HepG2 (cell line): ENCODE measurements around the gene XKR7. TPM values are rescaled to one million over a fixed set of nuclear protein-coding genes. Genes with fewer than 3 reads are reported as not detected.

ENCODE experiments used
- ATAC-seq: fragments of 200-7000 bp; cut with Tn5 transposase; 3 replicates; pipeline ENCODE4 v1.9.1; 2020; ENCODE audit warnings: mild to moderate bottlenecking, moderate library complexity
- BruUV-seq: library from RNA; stranded (reverse); fragments of 400-500 nt; replicated peaks from 2 replicates; lab custom pipeline; 2021; lab: Mats Ljungman, UMichigan
- CTCF ChIA-PET: fragments of 300-600 bp; formaldehyde crosslinking; extraction: SDS; loops from one replicate; lab custom pipeline; 2021; ENCODE audit warnings: low total read pairs, inconsistent platforms, low intra/inter-chr PET ratio; lab: Yijun Ruan, JAX
- POLR2A ChIA-PET: fragments of 350-600 bp; sonication (Branson Sonifier 250); formaldehyde crosslinking; loops from one replicate; lab custom pipeline; 2020; ENCODE audit warnings: antibody characterized with exemption, inconsistent platforms; lab: Yijun Ruan, JAX
- DNase-seq: peaks from one replicate; pipeline ENCODE4 v3.0.0-alpha.2; 2015; ENCODE audit warnings: low spot score
- FAIRE-seq: peaks from 3 replicates; lab custom pipeline; 2011; peaks lifted over from hg19 to GRCh38; lab: Jason Lieb, UNC
- H2AFZ ChIP-seq: one replicate; pipeline ENCODE4 v1.6.1; 2011; ENCODE audit warnings: low read length, inconsistent platforms
- H3K27ac ChIP-seq: fragments of 300-600 bp; 3 replicates; pipeline ENCODE4 v1.8.0; 2011; ENCODE audit warnings: mixed run types, mild to moderate bottlenecking, mixed read lengths, low read length, inconsistent platforms; ENCODE audit not compliant: insufficient read depth; ENCODE audit errors: extremely low read length
- H3K27me3 ChIP-seq, 2 experiments: fragments of 200-600 bp in 1 of 2; 2 replicates in 1 of 2; 3 replicates in 1 of 2; pipeline versions ENCODE4 v1.6.0 to v1.8.0; 2011; ENCODE audit warnings: low read length in 2 of 2, mild to moderate bottlenecking in 2 of 2, moderate library complexity in 2 of 2, inconsistent platforms in 1 of 2; ENCODE audit not compliant: insufficient read depth in 2 of 2, control insufficient read depth in 1 of 2
- H3K36me3 ChIP-seq, 2 experiments: fragments of 200-600 bp in 1 of 2; replicated peaks in 1 of 2; 2 replicates in 1 of 2; 3 replicates in 1 of 2; pipeline versions ENCODE4 v1.5.1 to v1.8.0; 2011; ENCODE audit warnings: low read length in 2 of 2, inconsistent platforms in 1 of 2; ENCODE audit not compliant: insufficient read depth in 2 of 2, control insufficient read depth in 1 of 2
- H3K4me1 ChIP-seq: 2 replicates; pipeline ENCODE4 v1.5.1; 2012; ENCODE audit warnings: low read length, inconsistent platforms; ENCODE audit not compliant: insufficient read depth
- H3K4me2 ChIP-seq: 2 replicates; pipeline ENCODE4 v1.6.0; 2011; ENCODE audit warnings: low read depth, low read length, inconsistent platforms
- H3K4me3 ChIP-seq, 3 experiments: fragments of 200-600 bp in 1 of 3; sonication (generic), shearing (Covaris generic) in 1 of 3; replicated peaks in 1 of 3; 2 replicates each; pipeline ENCODE4 v1.5.1; 2011 to 2016; ENCODE audit warnings: low read length in 3 of 3, inconsistent platforms in 2 of 3, low read depth in 2 of 3, mild to moderate bottlenecking in 2 of 3, control low read depth in 1 of 3, mixed read lengths in 1 of 3; ENCODE audit not compliant: insufficient read depth in 1 of 3
- H3K79me2 ChIP-seq: one replicate; pipeline ENCODE4 v1.6.1; 2011; ENCODE audit warnings: low read length, inconsistent platforms; ENCODE audit not compliant: insufficient read depth
- H3K9ac ChIP-seq: 2 replicates; pipeline ENCODE4 v1.6.0; 2011; ENCODE audit warnings: mild to moderate bottlenecking, low read depth, low read length, inconsistent platforms; ENCODE audit not compliant: insufficient read depth
- H3K9me3 ChIP-seq: 2 replicates; pipeline ENCODE4 v1.5.1; 2012; ENCODE audit warnings: mild to moderate bottlenecking, low read length
- H4K20me1 ChIP-seq: 2 replicates; pipeline ENCODE4 v1.6.0; 2011; ENCODE audit warnings: inconsistent platforms, mild to moderate bottlenecking, low read length, moderate library complexity; ENCODE audit not compliant: insufficient read depth
- BORCS8-MEF2B ChIP-seq: sonication (generic); formaldehyde crosslinking; IDR thresholded peaks from 2 replicates; pipeline ENCODE4 v1.8.0; 2022; ENCODE audit warnings: mild to moderate bottlenecking, missing genetic modification reagents
- DR1 ChIP-seq: sonication (generic); formaldehyde crosslinking; IDR thresholded peaks from 2 replicates; pipeline ENCODE4 v1.8.0; 2021; ENCODE audit warnings: mild to moderate bottlenecking, missing genetic modification reagents, inconsistent platforms
- ELK4 ChIP-seq: sonication (generic); formaldehyde crosslinking; IDR thresholded peaks from 2 replicates; pipeline ENCODE4 v1.9.0; 2021; ENCODE audit warnings: missing genetic modification reagents, borderline replicate concordance
- HNF1B ChIP-seq: sonication (generic); formaldehyde crosslinking; IDR thresholded peaks from 2 replicates; pipeline ENCODE4 v1.5.1; 2020; ENCODE audit warnings: mild to moderate bottlenecking, moderate library complexity, missing genetic modification reagents
- HOXA5 ChIP-seq: sonication (generic); formaldehyde crosslinking; IDR thresholded peaks from 2 replicates; pipeline ENCODE4 v1.4.0; 2020; ENCODE audit warnings: missing genetic modification reagents
- IKZF1 ChIP-seq: fragments of 450-650 bp; IDR thresholded peaks from 2 replicates; pipeline ENCODE4 v1.7.1; 2016
- IRF1 ChIP-seq: sonication (generic); formaldehyde crosslinking; IDR thresholded peaks from 2 replicates; pipeline ENCODE4 v1.4.0; 2020; ENCODE audit warnings: low read depth, mild to moderate bottlenecking, missing genetic modification reagents
- KLF16 ChIP-seq, 2 experiments: sonication (generic) in 1 of 2; formaldehyde crosslinking in 1 of 2; IDR thresholded peaks; 2 replicates each; pipeline versions ENCODE4 v1.6.1 to v1.8.0; 2016 to 2023; ENCODE audit warnings: missing genetic modification reagents in 2 of 2, missing compliant biosample characterization in 1 of 2
- KMT2B ChIP-seq: IDR thresholded peaks from 2 replicates; pipeline ENCODE4 v1.6.1; 2016; ENCODE audit warnings: missing genetic modification reagents, missing compliant biosample characterization
- MAF1 ChIP-seq: sonication (generic); formaldehyde crosslinking; IDR thresholded peaks from 2 replicates; pipeline ENCODE4 v1.5.0; 2020; ENCODE audit warnings: missing genetic modification reagents, borderline replicate concordance
- MATR3 ChIP-seq: sonication (generic); formaldehyde crosslinking; IDR thresholded peaks from 2 replicates; pipeline ENCODE4 v1.4.0; 2020; ENCODE audit warnings: missing genetic modification reagents
- REST ChIP-seq, 2 experiments: IDR thresholded peaks; 2 replicates each; pipeline ENCODE4 v1.6.1; 2011 to 2012; ENCODE audit warnings: low read length in 2 of 2, borderline replicate concordance in 1 of 2, low read depth in 1 of 2, mild to moderate bottlenecking in 1 of 2, moderate library complexity in 1 of 2
- SALL2 ChIP-seq: sonication (generic); formaldehyde crosslinking; IDR thresholded peaks from 2 replicates; pipeline ENCODE4 v1.8.1; 2023; ENCODE audit warnings: mild to moderate bottlenecking, missing genetic modification reagents, inconsistent platforms
- SIN3B ChIP-seq: fragments of 150-350 bp; IDR thresholded peaks from 2 replicates; pipeline ENCODE4 v1.6.1; 2014; ENCODE audit warnings: low read length
- ZNF546 ChIP-seq: sonication (generic); formaldehyde crosslinking; conservative IDR thresholded peaks from 2 replicates; pipeline ENCODE4 v1.8.1; 2023; ENCODE audit warnings: mild to moderate bottlenecking, missing genetic modification reagents
- ZNF629 ChIP-seq: sonication (generic); formaldehyde crosslinking; conservative IDR thresholded peaks from 2 replicates; pipeline ENCODE4 v1.5.0; 2020; ENCODE audit warnings: missing genetic modification reagents
- ZNF660 ChIP-seq: sonication (generic); formaldehyde crosslinking; IDR thresholded peaks from 2 replicates; pipeline ENCODE4 v1.5.1; 2020; ENCODE audit warnings: mild to moderate bottlenecking, low read depth, missing genetic modification reagents, borderline replicate concordance
- ZSCAN22 ChIP-seq: sonication (generic); formaldehyde crosslinking; IDR thresholded peaks from 2 replicates; pipeline ENCODE4 v1.4.0; 2020; ENCODE audit warnings: mild to moderate bottlenecking, missing genetic modification reagents
- ZSCAN31 ChIP-seq: sonication (generic); formaldehyde crosslinking; IDR thresholded peaks from 2 replicates; pipeline ENCODE4 v1.5.0; 2020; ENCODE audit warnings: low read depth, mild to moderate bottlenecking, missing genetic modification reagents
- WGBS: methylation state at CpG from one replicate; pipeline ENCODE4 v1.1.6; 2017; ENCODE audit warnings: low lambda C conversion rate; 5-methylcytosine and 5-hydroxymethylcytosine counted together
- in situ Hi-C: cut with HindIII; loops from 2 replicates; pipeline ENCODE4 v1.10.0; 2017; ENCODE audit warnings: low pct_unique_long_range_greater_than_20kb; ENCODE audit not compliant: extremely low pct_ligation_motif_present
- intact Hi-C: fragments of 100-400 bp; cut with micrococcal nuclease; formaldehyde crosslinking; loops from one replicate; pipeline ENCODE4 v1.10.0; 2022; ENCODE audit not compliant: unreplicated experiment
- polyA plus RNA-seq, 8 experiments: library from polyadenylated mRNA; depleted of rRNA in 3 of 8; stranded (reverse) in 7 of 8; unstranded in 1 of 8; fragments of >200 nt; fragmentation: Illumina TruSeq in 4 of 8; extraction: Trizol in 4 of 8; gene quantifications; 2 replicates each; pipeline versions ENCODE4 v1.2.1 to v1.2.3, GENCODE V29; 2011 to 2016; ENCODE audit warnings: low read depth in 4 of 8, missing spikeins in 1 of 8, mixed read lengths in 1 of 8; ENCODE audit not compliant: insufficient read depth in 1 of 8
- total RNA-seq, 5 experiments: library from RNA; depleted of rRNA; stranded (reverse); fragments of >200 nt; fragmentation: Illumina TruSeq; extraction: Trizol; gene quantifications; 2 replicates each; pipeline ENCODE4 v1.2.3, GENCODE V29; 2016; ENCODE audit warnings: low read depth in 1 of 5

Gene XKR7
- total and polyA plus RNA-seq, 2 of the 13 experiments (the other 11 are each of a cell fraction or from before 2014, with no cell fraction given): not detected

- peaks cover 0 to 22% of the 10 kb centered on the region in 2 experiments; a peak in 3 of 5 replicates for H3K27me3 ChIP-seq
- no peak for TF ChIP-seq ZSCAN31 (CRISPR knock-in tag)
- TF ChIP-seq KLF16 (CRISPR knock-in tag; IDR thresholded peaks at IDR 0.05): no peak
- no peak for TF ChIP-seq ZNF546
- TF ChIP-seq MAF1 (CRISPR knock-in tag): no peak
- no peak for TF ChIP-seq REST (IDR thresholded peaks at IDR 0.05; ENCODE audit: borderline replicate concordance in 1 of 2, low read depth in 1 of 2, low read length in 2 of 2)
- TF ChIP-seq ELK4 (CRISPR knock-in tag): no peak
- no peak for TF ChIP-seq MATR3 (CRISPR knock-in tag)
- no peak for TF ChIP-seq HOXA5 (CRISPR knock-in tag)
- TF ChIP-seq DR1: no peak
- no peak for TF ChIP-seq ZNF660 (CRISPR knock-in tag)
- TF ChIP-seq IKZF1: no peak
- TF ChIP-seq HNF1B (CRISPR knock-in tag): no peak
- TF ChIP-seq SALL2: no peak
- TF ChIP-seq SIN3B: no peak
- TF ChIP-seq IRF1 (CRISPR knock-in tag): no peak
- no peak for TF ChIP-seq BORCS8-MEF2B (CRISPR knock-in tag)
- no peak for TF ChIP-seq KMT2B (CRISPR knock-in tag)
- no peak for TF ChIP-seq ZSCAN22
- TF ChIP-seq ZNF629 (CRISPR knock-in tag): no peak
These were observed 37.2 kb upstream of the XKR7 start for GRCh38 chr20:31930779-31931178.

More at GRCh38 chr20:31930779-31931178, 37.2 kb upstream of the XKR7 start:
- FAIRE-seq: no peak
- in situ Hi-C loops: no loop called here
- Histone ChIP-seq H3K4me3 (no peak overlapping the region), H3K4me1 (no peaks in the 10 kb centered on the region), H3K36me3 (no peaks in the 10 kb centered on the region), H3K4me2 (no peak overlapping the region), H3K9me3 (no peaks in the 10 kb centered on the region), H4K20me1 (no peaks in the 10 kb centered on the region), H3K79me2 (no peaks in the 10 kb centered on the region), H2AFZ (no peak overlapping the region), H3K27ac (no peak overlapping the region), H3K9ac (no peak overlapping the region)
- WGBS: 9% methylated on average over 5 of the region's 5 CpGs
- ATAC-seq: no peak
- ChIA-PET POLR2A (no interaction called here), CTCF (no interaction called here)
- intact Hi-C loops: no loop called here
- no peak for DNase-seq
- no TSS peak for BruUV-seq
